ENCODE results near the gene CDC42SE2. TPM values are rescaled to one million over a fixed set of nuclear protein-coding genes. Genes with fewer than 3 reads are reported as not detected.

CDC42SE2 gene
- total RNA-seq, 1 experiment from 2014 or later = 46.1 TPM

- H3K4me3 ChIP-seq (ENCODE audit: low read depth in 2 of 2, low read length in 2 of 2) = no peak overlapping the region
- DNase-seq (ENCODE audit: low read depth, low spot score) (no peak), ATAC-seq (no peak)
- no peaks in the 10 kb centered on the region for H3K36me3 ChIP-seq (ENCODE audit: control insufficient read depth, insufficient read depth, low read length)
- no peaks in the 10 kb centered on the region for H3K27me3 ChIP-seq (ENCODE audit: control insufficient read depth, insufficient read depth, low read length)
- CTCF ChIA-PET = no interaction called here
- POLR2A ChIA-PET = interaction anchor here (0.6 kb wide), 2 partner anchors 71 to 117 kb away, joined by 6 read pairs; no protein-coding TSS in a partner anchor
- intact Hi-C loops (cut with micrococcal nuclease; ENCODE audit: unreplicated experiment) = loop anchor here (10.0 kb wide), 1 partner anchor 102 kb away; the partner anchor contains the start of gene HINT1
- H3K4me1 ChIP-seq (ENCODE audit: control insufficient read depth, insufficient read depth, low read length) = peaks cover 16% of the 10 kb centered on the region
- in situ Hi-C loops (cut with HindIII; ENCODE audit: low pct_unique_long_range_greater_than_20kb, low sequenced_read_pairs) = no loop called here
- H3K9me3 ChIP-seq (ENCODE audit: control insufficient read depth, insufficient read depth, low read depth, low read length) = no peaks in the 10 kb centered on the region
- H3K27ac ChIP-seq (ENCODE audit: low read length) = no peak overlapping the region
- TF ChIP-seq SIN3A (IDR thresholded peaks at IDR 0.05; ENCODE audit: borderline replicate concordance, insufficient read depth, low read depth, low read length) (no peak), POLR2AphosphoS5 (IDR thresholded peaks at IDR 0.05; ENCODE audit: low read depth, low read length) (no peak), REST (IDR thresholded peaks at IDR 0.05; ENCODE audit: insufficient read depth in 1 of 2, low read depth in 2 of 2, low read length in 1 of 2) (no peak), CTCF (IDR thresholded peaks at IDR 0.05) (no peak), TCF7L2 (IDR thresholded peaks at IDR 0.05; ENCODE audit: low read depth, low read length) (no peak)
- BruUV-seq (replicated peaks) = no TSS peak
These were observed 2.7 kb downstream of the CDC42SE2 start for GRCh38 chr5:131266370-131267060.

- no peak overlapping the region for H3K4me3 ChIP-seq (ENCODE audit: low read depth in 2 of 2, low read length in 2 of 2)
- no peaks in the 10 kb centered on the region for H3K9me3 ChIP-seq (ENCODE audit: control insufficient read depth, insufficient read depth, low read depth, low read length)
- ChIA-PET CTCF (no interaction called here), POLR2A (no interaction called here)
- DNase-seq (ENCODE audit: low read depth, low spot score) = no peak
- H3K27me3 ChIP-seq (ENCODE audit: control insufficient read depth, insufficient read depth, low read length) = no peaks in the 10 kb centered on the region
- no peak overlapping the region for H3K27ac ChIP-seq (ENCODE audit: low read length)
- H3K36me3 ChIP-seq (ENCODE audit: control insufficient read depth, insufficient read depth, low read length) = no peaks in the 10 kb centered on the region
- in situ Hi-C loops (cut with HindIII; ENCODE audit: low pct_unique_long_range_greater_than_20kb, low sequenced_read_pairs) (no loop called here), intact Hi-C loops (cut with micrococcal nuclease; ENCODE audit: unreplicated experiment) (loop anchor here (10.0 kb wide), 1 partner anchor 104 kb away; the partner anchor contains the start of gene HINT1)
- no peak for ATAC-seq
- no peak for TF ChIP-seq TCF7L2 (IDR thresholded peaks at IDR 0.05; ENCODE audit: low read depth, low read length)
- no peak for TF ChIP-seq POLR2AphosphoS5 (IDR thresholded peaks at IDR 0.05; ENCODE audit: low read depth, low read length)
- TF ChIP-seq CTCF (IDR thresholded peaks at IDR 0.05) = no peak
- no peak for TF ChIP-seq REST (IDR thresholded peaks at IDR 0.05; ENCODE audit: insufficient read depth in 1 of 2, low read depth in 2 of 2, low read length in 1 of 2)
- TF ChIP-seq SIN3A (IDR thresholded peaks at IDR 0.05; ENCODE audit: borderline replicate concordance, insufficient read depth, low read depth, low read length) = no peak
- no TSS peak for BruUV-seq (replicated peaks)
- H3K4me1 ChIP-seq (ENCODE audit: control insufficient read depth, insufficient read depth, low read length) = peaks cover 18% of the 10 kb centered on the region
These were observed 5.0 kb downstream of the CDC42SE2 start for GRCh38 chr5:131268758-131269370.
